H1 (cell line): ENCODE data around the gene STAU1.

ENCODE experiments used
- CBX5 ChIP-seq: fragments of 300-800, 300-1000 bp; sonication (generic); IDR thresholded peaks from 2 replicates; pipeline ENCODE4 v1.7.1; 2016; ENCODE audit warnings: antibody characterized with exemption, low read length, low read depth
- EGR1 ChIP-seq: IDR thresholded peaks from 2 replicates; pipeline ENCODE4 v1.6.1; 2011; ENCODE audit warnings: low read depth, low read length, borderline replicate concordance
- POLR2A ChIP-seq, 2 experiments: IDR thresholded peaks; 1 replicate in 1 of 2; 2 replicates in 1 of 2; pipeline ENCODE4 v1.6.1; 2011; ENCODE audit warnings: low read depth in 2 of 2, low read length in 2 of 2, mild to moderate bottlenecking in 2 of 2; ENCODE audit errors: control extremely low read depth in 1 of 2
- SIN3A ChIP-seq, 2 experiments: IDR thresholded peaks in 1 of 2; conservative IDR thresholded peaks in 1 of 2; 2 replicates each; pipeline ENCODE4 v1.6.1; 2011 to 2012; ENCODE audit warnings: low read length in 2 of 2, improper control_type of control experiment in 1 of 2, low read depth in 1 of 2, mild to moderate bottlenecking in 1 of 2
- TCF12 ChIP-seq: IDR thresholded peaks from 2 replicates; pipeline ENCODE4 v1.6.1; 2011; ENCODE audit warnings: low read depth, mild to moderate bottlenecking, low read length
- YY1 ChIP-seq: IDR thresholded peaks from 2 replicates; pipeline ENCODE4 v1.6.1; 2011; ENCODE audit warnings: low read depth, mild to moderate bottlenecking, low read length

- TF ChIP-seq CBX5 (no peak), EGR1 (no peak), POLR2A (IDR thresholded peaks at IDR 0.05; ENCODE audit: control extremely low read depth in 1 of 2, low read depth in 2 of 2, low read length in 2 of 2) (no peak; a peak in 1 of 3 replicates), TCF12 (no peak), YY1 (no peak), SIN3A (conservative IDR thresholded peaks at IDR 0.05 in 1 of 2, IDR thresholded peaks at IDR 0.05 in 1 of 2; ENCODE audit: low read depth in 1 of 2, low read length in 2 of 2) (no peak)
Measured at GRCh38 chr20:49100972-49101371, 87.2 kb downstream of the STAU1 start.
